Neuronal stem cell (in vitro differentiated cells): ENCODE measurements around the gene WWOX.

Experiments
- DNase-seq: peaks from one replicate; pipeline ENCODE4 v3.0.0-alpha.2; 2013; ENCODE audit warnings: low spot score
- H2AFZ ChIP-seq: one replicate; pipeline ENCODE4 v1.6.1; 2013; ENCODE audit warnings: mild to moderate bottlenecking, low read length, inconsistent platforms
- H2AK5ac ChIP-seq: 2 replicates; pipeline ENCODE4 v1.6.1; 2013; ENCODE audit warnings: low read depth, mild to moderate bottlenecking, inconsistent platforms, low read length, moderate library complexity, mixed read lengths
- H2BK120ac ChIP-seq: 2 replicates; pipeline ENCODE4 v1.6.1; 2013; ENCODE audit warnings: low read depth, mild to moderate bottlenecking, inconsistent platforms, low read length, moderate library complexity, mixed read lengths
- H2BK12ac ChIP-seq: one replicate; pipeline ENCODE4 v1.6.1; 2013; ENCODE audit warnings: low read length, inconsistent platforms
- H2BK15ac ChIP-seq: 2 replicates; pipeline ENCODE4 v1.6.1; 2013; ENCODE audit warnings: mild to moderate bottlenecking, low read length, inconsistent platforms, mixed read lengths
- H2BK5ac ChIP-seq: one replicate; pipeline ENCODE4 v1.6.1; 2013; ENCODE audit warnings: inconsistent platforms, mild to moderate bottlenecking, low read length, moderate library complexity
- H3K14ac ChIP-seq: one replicate; pipeline ENCODE4 v1.6.1; 2013; ENCODE audit warnings: low read length, inconsistent platforms
- H3K18ac ChIP-seq: 2 replicates; pipeline ENCODE4 v1.6.1; 2013; ENCODE audit warnings: low read length, inconsistent platforms
- H3K23ac ChIP-seq: 2 replicates; pipeline ENCODE4 v1.6.1; 2013; ENCODE audit warnings: low read depth, mild to moderate bottlenecking, mixed read lengths, low read length, inconsistent platforms; ENCODE audit not compliant: poor library complexity
- H3K27ac ChIP-seq: replicated peaks from 3 replicates; pipeline ENCODE4 v1.5.1; 2013; ENCODE audit warnings: low read length, inconsistent platforms
- H3K27me3 ChIP-seq, 3 experiments: 2 replicates each; pipeline ENCODE4 v1.6.1; 2013; ENCODE audit warnings: low read length in 3 of 3, mild to moderate bottlenecking in 2 of 3, inconsistent platforms in 1 of 3, low read depth in 1 of 3, mixed read lengths in 1 of 3, moderate library complexity in 1 of 3; ENCODE audit not compliant: control insufficient read depth in 3 of 3, insufficient read depth in 3 of 3
- H3K36me3 ChIP-seq, 2 donors: replicated peaks in 1 of 2; 2 replicates each; pipeline ENCODE4 v1.6.1; 2013; ENCODE audit warnings: low read length in 2 of 2; ENCODE audit not compliant: control insufficient read depth in 2 of 2, insufficient read depth in 2 of 2
- H3K4ac ChIP-seq: 2 replicates; pipeline ENCODE4 v1.6.1; 2013; ENCODE audit warnings: inconsistent platforms, mild to moderate bottlenecking, low read length, moderate library complexity
- H3K4me1 ChIP-seq, 2 donors: 1 replicate in 1 of 2; 2 replicates in 1 of 2; pipeline ENCODE4 v1.6.1; 2013; ENCODE audit warnings: low read length in 2 of 2, low read depth in 1 of 2; ENCODE audit not compliant: control insufficient read depth in 2 of 2, insufficient read depth in 1 of 2
- H3K4me2 ChIP-seq: one replicate; pipeline ENCODE4 v1.6.1; 2013; ENCODE audit warnings: mild to moderate bottlenecking, low read length, inconsistent platforms; ENCODE audit not compliant: insufficient read depth, poor library complexity, severe bottlenecking
- H3K4me3 ChIP-seq, 2 donors: 2 replicates each; pipeline ENCODE4 v1.5.1; 2013; ENCODE audit warnings: low read length in 2 of 2, mild to moderate bottlenecking in 2 of 2, inconsistent platforms in 1 of 2, moderate library complexity in 1 of 2
- H3K79me1 ChIP-seq: one replicate; pipeline ENCODE4 v1.6.1; 2013; ENCODE audit warnings: low read depth, mild to moderate bottlenecking, inconsistent platforms, low read length, moderate library complexity
- H3K9ac ChIP-seq: one replicate; pipeline ENCODE4 v1.6.1; 2013; ENCODE audit warnings: mild to moderate bottlenecking, low read depth, low read length, inconsistent platforms; ENCODE audit not compliant: poor library complexity
- H3K9me3 ChIP-seq, 2 donors: replicated peaks in 1 of 2; 2 replicates each; pipeline versions ENCODE3 to v1.6.1; 2013; ENCODE audit warnings: low read length in 2 of 2, mild to moderate bottlenecking in 2 of 2, inconsistent platforms in 1 of 2, low read depth in 1 of 2, mixed read lengths in 1 of 2, moderate library complexity in 1 of 2; ENCODE audit not compliant: control insufficient read depth in 2 of 2, insufficient read depth in 1 of 2
- H4K8ac ChIP-seq: one replicate; pipeline ENCODE4 v1.6.1; 2013; ENCODE audit warnings: low read depth, mild to moderate bottlenecking, inconsistent platforms, low read length, moderate library complexity
- H4K91ac ChIP-seq: one replicate; pipeline ENCODE4 v1.6.1; 2013; ENCODE audit warnings: low read length, low read depth, mild to moderate bottlenecking, inconsistent platforms; ENCODE audit not compliant: poor library complexity
- WGBS, 2 donors: extraction: QIAGEN DNeasy Blood & Tissue Kit; methylation state at CpG; one replicate each; pipeline ENCODE4 v1.1.7; 2013; ENCODE audit warnings: missing lambda C conversion rate in 2 of 2, mixed read lengths in 1 of 2; ENCODE audit not compliant: insufficient read length in 2 of 2, insufficient replicate concordance in 1 of 2; ENCODE audit errors: extremely low coverage in 2 of 2; 5-methylcytosine and 5-hydroxymethylcytosine counted together

WWOX gene

DNA sequence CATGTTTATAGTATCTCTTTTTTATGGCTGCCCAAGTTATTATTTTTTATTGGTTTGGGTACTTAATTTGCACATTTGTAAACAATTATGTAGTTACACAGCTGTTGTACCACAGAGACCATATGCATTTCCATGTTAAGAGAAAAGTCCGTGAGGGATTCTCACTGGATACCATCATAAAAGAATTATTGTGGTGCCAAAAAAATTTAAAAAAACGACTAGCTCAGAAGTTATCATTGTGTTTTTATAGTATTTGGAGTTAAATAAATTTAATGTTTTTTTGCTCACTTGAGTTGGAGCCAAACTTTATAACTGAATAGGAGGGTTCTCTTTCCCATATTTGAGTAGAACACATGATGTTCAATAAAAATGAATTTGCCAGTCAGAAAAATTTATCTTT lies 618.7 kb downstream of the WWOX start:
- no CpG with 5 or more reads among the region's 2 CpGs for WGBS, 2 donors

DNA sequence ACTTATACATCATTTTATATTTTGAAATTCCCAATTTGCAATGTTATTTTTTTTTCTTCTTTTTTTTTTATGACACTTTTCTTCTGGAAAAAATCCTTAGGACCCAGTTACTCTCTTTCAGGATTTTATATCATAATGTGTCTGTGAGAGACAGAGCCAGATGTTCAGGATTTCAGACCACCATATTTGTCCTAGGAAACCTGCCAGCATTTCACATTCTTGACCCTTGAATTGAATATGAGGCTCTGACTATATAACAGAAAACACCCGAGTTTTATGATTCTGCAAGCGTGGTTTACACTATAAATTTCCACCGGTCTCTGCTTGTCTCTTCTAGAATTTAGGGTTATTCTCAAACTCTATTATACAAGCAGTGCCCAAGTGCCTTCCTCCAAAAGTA lies 621.0 kb downstream of the WWOX start:
- H3K23ac ChIP-seq: no peak overlapping the region
- WGBS, 2 donors: no CpG with 5 or more reads among the region's 3 CpGs
- no peak for DNase-seq
- H3K4me1 ChIP-seq: no peaks in the 10 kb centered on the region
- no peaks in the 10 kb centered on the region for H3K36me3 ChIP-seq
- no peak overlapping the region for H2BK5ac ChIP-seq
- H3K9me3 ChIP-seq: no peaks in the 10 kb centered on the region
- H2AK5ac ChIP-seq: no peak overlapping the region
- no peak overlapping the region for H3K14ac ChIP-seq
- H3K27me3 ChIP-seq: no peaks in the 10 kb centered on the region
- H4K91ac ChIP-seq: no peak overlapping the region
- no peaks in the 10 kb centered on the region for H3K79me1 ChIP-seq
- no peak overlapping the region for H2BK120ac ChIP-seq
- no peak overlapping the region for H3K4me3 ChIP-seq
- H2BK12ac ChIP-seq: no peak overlapping the region
- H3K9ac ChIP-seq: no peak overlapping the region
- no peak overlapping the region for H3K4me2 ChIP-seq
- H3K27ac ChIP-seq: no peak overlapping the region
- H4K8ac ChIP-seq: no peak overlapping the region
- no peak overlapping the region for H3K4ac ChIP-seq
- no peak overlapping the region for H2BK15ac ChIP-seq
- no peak overlapping the region for H3K18ac ChIP-seq
- H2AFZ ChIP-seq: no peak overlapping the region

More for the DNA sequence above, 618.7 kb downstream of the WWOX start:
- Histone ChIP-seq H4K91ac (no peak overlapping the region), H3K4me2 (no peak overlapping the region), H3K23ac (no peak overlapping the region), H3K18ac (no peak overlapping the region), H3K9me3 (no peaks in the 10 kb centered on the region), H3K4ac (no peak overlapping the region), H3K36me3 (no peaks in the 10 kb centered on the region), H3K27ac (no peak overlapping the region), H3K4me1 (no peaks in the 10 kb centered on the region), H3K4me3 (no peak overlapping the region), H2AFZ (no peak overlapping the region), H2BK5ac (no peak overlapping the region), H2BK12ac (no peak overlapping the region), H3K14ac (no peak overlapping the region), H3K27me3 (no peaks in the 10 kb centered on the region), H2BK120ac (no peak overlapping the region), H3K79me1 (no peaks in the 10 kb centered on the region), H3K9ac (no peak overlapping the region), H2AK5ac (no peak overlapping the region), H2BK15ac (no peak overlapping the region), H4K8ac (no peak overlapping the region)
- no peak for DNase-seq

DNA sequence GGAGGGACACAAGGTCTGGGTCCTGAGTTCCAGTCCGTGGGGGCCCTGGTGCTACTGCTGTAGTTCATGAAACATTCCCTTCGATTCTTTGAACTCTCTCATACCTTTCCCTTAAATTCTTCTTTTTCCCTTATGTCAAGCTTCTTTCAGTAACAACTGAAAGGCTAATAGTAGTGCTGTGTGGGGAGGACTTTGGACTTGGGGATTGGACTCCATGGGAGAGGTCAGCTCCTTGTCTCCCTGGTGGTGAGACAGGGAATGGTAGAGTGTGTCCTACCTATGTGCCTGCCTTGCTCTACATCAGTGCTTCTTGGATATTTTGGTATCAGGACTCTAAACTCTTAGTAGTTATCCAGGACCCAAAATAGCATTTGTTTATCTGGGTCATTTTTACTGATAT lies 628.1 kb downstream of the WWOX start:
- Histone ChIP-seq H2AK5ac (no peak overlapping the region), H3K18ac (no peak overlapping the region), H3K4me3 (no peak overlapping the region), H3K79me1 (no peaks in the 10 kb centered on the region), H3K23ac (no peak overlapping the region), H3K27ac (no peak overlapping the region), H3K9me3 (peaks cover 0 to 2% of the 10 kb centered on the region in 2 donors), H2BK15ac (no peak overlapping the region), H4K8ac (no peak overlapping the region), H3K4ac (no peak overlapping the region), H3K4me2 (no peak overlapping the region), H3K14ac (no peak overlapping the region), H3K36me3 (no peaks in the 10 kb centered on the region), H3K4me1 (no peaks in the 10 kb centered on the region), H3K9ac (no peak overlapping the region), H4K91ac (no peak overlapping the region), H2BK12ac (no peak overlapping the region), H2AFZ (no peak overlapping the region), H2BK120ac (no peak overlapping the region), H3K27me3 (no peaks in the 10 kb centered on the region), H2BK5ac (no peak overlapping the region)
- WGBS, 2 donors: no CpG with 5 or more reads among the region's 2 CpGs
- no peak for DNase-seq

DNA sequence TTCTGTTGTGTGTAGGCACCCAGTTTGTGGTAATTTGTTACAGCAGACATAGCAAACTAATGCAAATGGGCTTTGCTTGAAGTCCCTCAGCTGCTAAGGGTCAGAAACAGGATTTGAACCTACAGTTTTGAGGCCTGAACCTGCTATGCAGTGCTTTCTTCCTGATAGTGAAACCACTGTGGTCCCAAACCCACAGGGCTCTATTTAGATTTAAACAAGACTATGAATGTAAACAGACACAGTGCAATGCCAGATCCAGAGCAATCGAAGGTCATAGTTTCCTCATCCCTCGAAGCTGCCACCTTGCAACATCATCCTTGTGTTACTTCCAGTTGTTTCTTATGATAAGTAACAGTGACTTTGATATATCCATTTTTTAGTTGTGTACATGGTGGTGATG lies 630.2 kb downstream of the WWOX start:
- Histone ChIP-seq H2BK12ac (no peak overlapping the region), H3K18ac (no peak overlapping the region), H3K4me2 (no peak overlapping the region), H3K4ac (no peak overlapping the region), H2BK15ac (no peak overlapping the region), H2BK120ac (no peak overlapping the region), H3K9ac (no peak overlapping the region), H3K4me1 (no peaks in the 10 kb centered on the region), H4K91ac (no peak overlapping the region), H2AFZ (no peak overlapping the region), H4K8ac (no peak overlapping the region), H3K14ac (no peak overlapping the region), H3K23ac (no peak overlapping the region), H3K36me3 (no peaks in the 10 kb centered on the region), H3K27ac (no peak overlapping the region), H2AK5ac (no peak overlapping the region), H3K9me3 (peaks cover 0 to 2% of the 10 kb centered on the region in 2 donors), H3K27me3 (no peaks in the 10 kb centered on the region), H3K79me1 (no peaks in the 10 kb centered on the region), H2BK5ac (no peak overlapping the region), H3K4me3 (no peak overlapping the region)
- DNase-seq: no peak
- no CpG with 5 or more reads among the region's 2 CpGs for WGBS, 2 donors
